HG03342 (cell line): ENCODE data around the gene CEBPG.

ENCODE experiments used
- ATAC-seq: cut with Tn5 transposase; IDR thresholded peaks from one replicate; pipeline ENCODE4 v1.9.1; 2021; ENCODE audit warnings: mild to moderate bottlenecking, moderate library complexity; ENCODE audit not compliant: unreplicated experiment

CEBPG gene

GRCh38 chr19:33349319-33350289 lies 23.9 kb upstream of the CEBPG start:
- ATAC-seq, result no peak

DNA sequence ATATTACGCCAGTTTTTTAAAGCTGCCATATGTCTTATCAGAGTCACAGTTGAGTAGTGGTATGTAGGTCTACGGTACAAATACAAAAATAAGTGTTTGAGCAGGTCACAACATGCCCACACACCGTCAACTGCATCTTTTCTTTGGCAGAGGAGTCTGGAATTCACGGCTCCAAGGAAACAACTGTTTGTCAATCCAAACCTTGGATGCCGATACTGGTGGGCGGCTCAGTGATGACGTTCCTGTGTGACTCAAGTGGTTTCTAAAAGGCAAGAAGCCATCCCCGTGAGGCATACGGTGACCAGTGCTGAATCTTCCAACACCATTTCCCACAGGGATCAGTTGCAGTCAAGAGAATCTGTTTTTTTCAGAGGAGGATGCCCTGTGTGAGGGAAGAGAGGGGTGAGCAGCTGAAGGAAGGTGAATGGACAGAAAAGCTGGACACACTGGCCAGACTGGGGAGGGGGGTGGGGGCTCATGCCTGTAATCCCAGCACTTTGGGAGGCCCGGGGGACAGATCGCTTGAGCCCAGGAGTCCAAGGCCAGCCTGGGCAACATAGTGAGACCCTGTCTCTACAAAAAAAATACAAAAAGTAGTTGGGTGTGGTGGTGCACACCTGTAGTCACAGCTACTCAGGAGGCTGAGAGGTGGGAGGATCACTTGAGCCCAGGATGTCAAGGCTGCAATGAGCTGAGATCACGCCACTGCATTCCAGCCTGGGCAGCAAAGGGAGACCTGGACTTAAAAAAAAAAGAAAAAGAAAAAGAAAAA lies 22.8 kb upstream of the CEBPG start:
- ATAC-seq, result no peak

DNA sequence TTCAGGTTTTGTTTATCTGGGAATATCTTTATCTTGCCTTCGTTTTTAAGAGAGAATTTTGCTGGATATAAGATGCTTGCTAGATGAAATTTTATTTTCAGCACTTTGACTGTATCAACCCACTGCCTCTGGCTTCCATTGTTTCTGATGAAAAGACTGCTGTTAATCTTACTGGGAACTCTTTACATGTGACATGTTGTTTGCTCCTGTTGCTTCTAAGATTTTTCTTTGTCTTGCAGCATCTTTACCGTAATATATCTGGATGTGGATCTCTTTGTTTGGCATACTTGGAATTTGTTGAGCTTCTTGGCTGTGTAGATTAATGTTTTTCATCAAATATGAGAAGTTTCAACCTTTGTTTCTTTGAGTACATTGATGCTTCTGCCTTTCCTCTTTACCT lies 18.0 kb upstream of the CEBPG start:
- no peak for ATAC-seq

GRCh38 chr19:33357556-33357955 lies 16.0 kb upstream of the CEBPG start:
- ATAC-seq, result no peak

DNA sequence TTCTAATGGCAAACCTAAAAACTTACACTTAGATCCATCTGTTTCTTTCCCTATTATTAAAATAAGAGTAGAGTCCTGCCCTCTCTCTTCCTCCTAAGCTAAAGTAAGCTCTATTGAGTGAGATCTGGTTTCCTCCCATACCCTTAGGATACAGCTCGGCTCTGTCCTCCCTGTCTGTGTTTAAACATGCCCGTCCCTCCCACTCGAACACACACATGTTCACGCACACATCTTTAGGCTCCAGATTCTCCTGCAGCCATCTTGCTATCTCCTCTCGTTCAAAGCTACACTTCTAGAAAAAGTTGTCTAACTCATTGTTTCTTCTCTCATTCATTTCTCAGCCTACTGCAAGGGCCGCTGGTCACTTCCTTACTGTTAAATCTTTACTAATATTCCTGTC lies 15.1 kb upstream of the CEBPG start:
- ATAC-seq, result no peak

GRCh38 chr19:33359581-33359980 lies 13.9 kb upstream of the CEBPG start:
- ATAC-seq, result no peak

DNA sequence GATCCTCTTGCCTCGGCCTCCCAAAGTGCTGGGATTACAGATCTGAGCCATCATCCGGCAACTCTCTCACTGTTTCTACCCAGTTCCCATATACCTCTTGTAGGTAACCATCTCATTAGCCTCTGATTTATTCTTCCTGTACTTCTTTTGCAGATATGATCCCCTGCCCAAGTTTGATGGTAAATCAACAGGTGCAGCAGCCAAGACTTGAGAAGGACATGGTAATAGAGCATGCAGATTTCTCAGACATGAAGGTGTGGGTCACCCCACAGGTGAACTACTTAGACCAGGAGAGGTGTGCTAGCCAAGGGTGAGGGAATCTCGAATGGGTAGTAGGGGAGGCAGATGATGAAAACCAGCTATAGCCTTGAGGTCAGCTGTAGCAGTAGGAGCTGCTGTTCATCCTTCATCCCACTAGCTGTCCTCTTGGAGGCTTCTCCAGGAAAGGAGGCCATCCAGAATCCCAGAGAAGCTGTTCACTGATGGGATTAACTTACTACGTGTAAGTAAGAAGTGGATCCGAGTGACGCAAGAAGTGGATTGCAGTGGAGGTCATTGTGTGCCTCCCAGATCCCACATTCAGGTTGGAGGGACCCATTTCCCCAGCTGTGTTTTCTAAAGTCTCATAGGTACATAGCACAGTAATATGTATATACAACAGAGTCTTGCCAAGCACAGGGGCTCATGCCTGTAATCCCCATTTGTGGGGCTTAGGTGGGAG lies 10.8 kb upstream of the CEBPG start:
- ATAC-seq, result no peak

- ATAC-seq, result no peak
Measured at GRCh38 chr19:33363476-33363875, 10.0 kb upstream of the CEBPG start.

- ATAC-seq, result no peak
Measured at GRCh38 chr19:33365691-33366090, 7.8 kb upstream of the CEBPG start.

DNA sequence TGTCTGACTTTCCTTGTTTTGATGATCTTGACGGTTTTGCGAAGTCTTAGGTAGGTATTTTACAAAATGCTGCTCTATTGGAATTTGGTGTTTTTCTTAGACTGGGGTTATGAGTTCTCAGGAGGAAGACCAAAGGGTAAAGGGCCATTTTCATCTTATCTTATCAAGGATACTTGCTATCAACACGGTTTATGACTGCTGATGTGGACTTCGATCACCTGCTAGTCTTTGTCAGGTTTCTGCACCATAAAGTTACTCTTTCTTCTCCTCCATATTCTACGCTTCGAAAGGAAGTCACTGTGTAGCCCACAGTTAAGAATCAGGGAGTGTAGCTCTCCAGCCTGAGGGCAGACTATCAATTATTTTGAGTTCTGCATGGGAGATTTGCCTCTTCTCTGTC lies 7.4 kb upstream of the CEBPG start:
- ATAC-seq, result no peak

GRCh38 chr19:33366897-33367296 lies 6.6 kb upstream of the CEBPG start:
- no peak for ATAC-seq

DNA sequence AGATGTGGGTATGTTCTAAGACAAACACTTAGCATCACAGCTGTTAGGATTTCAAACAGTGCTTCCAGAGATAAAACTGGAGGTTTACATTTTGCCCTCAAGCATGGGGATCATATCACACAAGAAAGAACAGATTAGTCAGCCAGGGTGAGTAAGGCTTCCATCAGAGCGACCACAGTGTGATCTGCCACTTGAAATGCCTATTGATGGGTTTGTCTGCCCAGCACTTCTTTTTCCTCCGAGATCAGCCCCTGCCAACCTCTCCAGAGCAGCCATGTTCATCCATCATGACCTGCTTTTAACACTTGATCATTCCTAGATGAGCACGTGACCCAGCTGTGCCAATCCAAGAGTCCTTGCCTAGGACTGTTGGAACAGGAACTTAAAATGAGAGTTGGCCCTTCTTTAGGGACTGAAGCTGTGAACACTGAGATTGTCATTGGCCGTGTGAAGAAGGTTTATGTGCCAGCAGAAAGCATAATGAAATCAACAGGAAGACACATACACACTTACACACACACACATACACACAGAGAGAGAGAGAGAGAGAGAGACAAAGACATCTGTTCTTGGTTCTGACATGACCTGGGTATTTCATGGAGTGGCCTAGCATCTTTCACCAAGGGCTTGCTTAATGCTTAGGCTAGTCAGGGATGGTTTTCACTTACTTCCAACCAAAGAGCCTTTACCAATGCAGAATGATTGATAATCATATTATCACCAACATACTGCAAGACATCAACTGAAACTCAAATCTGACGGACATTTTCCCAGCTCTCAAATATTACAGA lies 5.2 kb upstream of the CEBPG start:
- ATAC-seq, result no peak

DNA sequence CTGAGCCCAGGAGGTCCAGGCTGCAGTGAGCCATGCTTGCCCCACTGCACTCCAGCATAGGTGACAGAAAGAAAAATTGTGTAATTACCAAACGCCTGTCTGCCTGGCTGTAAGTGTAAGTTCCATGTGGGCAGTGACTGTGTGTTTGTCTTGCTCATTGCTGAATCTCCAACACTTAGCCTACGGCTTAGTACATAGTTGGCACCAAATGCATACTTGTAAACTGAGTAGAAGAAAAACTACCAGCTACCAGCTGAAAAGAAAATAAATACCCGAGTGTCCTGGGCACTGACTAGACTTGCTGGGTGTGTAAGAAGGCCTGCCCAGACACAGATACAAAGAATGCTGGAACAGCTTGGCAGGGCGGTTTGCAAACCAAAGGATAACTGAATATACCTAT lies 2.7 kb upstream of the CEBPG start:
- no peak for ATAC-seq

GRCh38 chr19:33374236-33374714 lies 766 bp downstream of the CEBPG start:
- ATAC-seq, result no peak

- ATAC-seq, result no peak
Measured at GRCh38 chr19:33375156-33375836, 1.8 kb downstream of the CEBPG start.

DNA sequence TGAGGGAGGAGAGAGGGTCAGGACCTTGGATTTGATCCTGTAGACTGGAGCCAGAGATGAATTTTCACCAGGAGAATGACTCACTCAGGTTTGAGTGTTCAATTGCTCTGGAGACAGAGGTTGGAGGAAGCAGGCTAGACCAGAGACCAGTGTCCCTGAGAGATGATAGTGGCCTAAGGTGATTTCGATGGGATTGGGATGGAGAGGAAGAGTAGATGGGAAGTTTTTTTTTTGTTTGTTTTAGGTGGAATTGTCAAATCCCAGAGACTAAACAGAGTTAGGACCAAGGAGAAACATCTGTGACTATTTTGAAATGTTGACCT lies 2.3 kb downstream of the CEBPG start:
- ATAC-seq, result no peak

GRCh38 chr19:33376423-33376822 lies 2.9 kb downstream of the CEBPG start:
- ATAC-seq, result no peak

- ATAC-seq, result no peak
Measured at GRCh38 chr19:33376941-33377557, 3.5 kb downstream of the CEBPG start.

GRCh38 chr19:33377586-33378475 lies 4.3 kb downstream of the CEBPG start:
- ATAC-seq, result no peak
